K562 (cell line): ENCODE results near the gene CD160. TPM values are rescaled to one million over a fixed set of nuclear protein-coding genes. Genes with fewer than 3 reads are reported as not detected.

Source experiments
- ARID1B ChIP-seq: fragments of 450-650 bp; IDR thresholded peaks from 2 replicates; pipeline ENCODE4 v1.6.1; 2016; ENCODE audit warnings: antibody characterized with exemption, mild to moderate bottlenecking, inconsistent platforms
- BHLHE40 ChIP-seq: IDR thresholded peaks from 2 replicates; pipeline ENCODE4 v1.6.1; 2011; ENCODE audit warnings: low read length, improper control_type of control experiment
- DMBX1 ChIP-seq: fragments of 250-450 bp; sonication (Bioruptor Pico); IDR thresholded peaks from 2 replicates; pipeline ENCODE4 v1.8.0; 2022; ENCODE audit warnings: inconsistent platforms, mild to moderate bottlenecking, moderate library complexity, borderline replicate concordance
- LCOR ChIP-seq: sonication (generic); formaldehyde crosslinking; IDR thresholded peaks from 2 replicates; pipeline ENCODE4 v1.8.0; 2022; ENCODE audit warnings: mild to moderate bottlenecking, missing genetic modification reagents
- NFE2L1 ChIP-seq: fragments of 450-650 bp; IDR thresholded peaks from 2 replicates; pipeline ENCODE4 v1.6.1; 2016; ENCODE audit warnings: missing genetic modification characterization, low read depth, mild to moderate bottlenecking, missing compliant biosample characterization, moderate library complexity, borderline replicate concordance
- POLR2B ChIP-seq: fragments of 450-650 bp; IDR thresholded peaks from 2 replicates; pipeline ENCODE4 v1.6.1; 2018; ENCODE audit warnings: low read depth; ENCODE audit not compliant: partially characterized antibody
- TARDBP ChIP-seq: fragments of 450-650 bp; IDR thresholded peaks from 2 replicates; pipeline ENCODE4 v1.6.1; 2016
- ZC3H8 ChIP-seq: fragments of 450-650 bp; IDR thresholded peaks from 2 replicates; pipeline ENCODE4 v1.6.1; 2017
- polyA plus RNA-seq, 8 experiments: library from polyadenylated mRNA; depleted of rRNA in 4 of 8; stranded (reverse) in 5 of 8; unstranded in 3 of 8; fragments of >200 nt; fragmentation: Nextera tagmentation in 2 of 8; fragmentation: Illumina TruSeq in 1 of 8; extraction: Ambion mirVana in 2 of 8; extraction: Trizol in 1 of 8; gene quantifications; 2 replicates each; pipeline versions ENCODE4 v1.2.1 to v1.2.3, GENCODE V29; 2011 to 2014; ENCODE audit warnings: inconsistent platforms in 1 of 8, missing spikeins in 1 of 8
- total RNA-seq, 7 experiments: library from RNA; depleted of rRNA in 6 of 7; stranded (reverse); fragments of >200 nt in 6 of 7; fragmentation: Illumina TruSeq in 2 of 7; extraction: Trizol in 2 of 7; gene quantifications; 2 replicates each; pipeline versions ENCODE4 v1.2.1 to v1.2.3, GENCODE V29; 2011 to 2021; ENCODE audit warnings: low replicate concordance in 1 of 7
- TF ChIP-seq, protein P1 (sequence below): fragments of 450-650 bp; formaldehyde crosslinking; IDR thresholded peaks from 2 replicates; pipeline ENCODE4 v1.4.0; 2020; ENCODE audit warnings: mild to moderate bottlenecking, mixed read lengths
- TF ChIP-seq, protein P2 (sequence below), 2 experiments: IDR thresholded peaks; 2 replicates each; pipeline ENCODE4 v1.6.1; 2011; ENCODE audit warnings: borderline replicate concordance in 1 of 2, control low read depth in 1 of 2, low read depth in 1 of 2, low read length in 1 of 2, mild to moderate bottlenecking in 1 of 2, mixed read lengths in 1 of 2, moderate library complexity in 1 of 2; ENCODE audit not compliant: insufficient read depth in 1 of 2, insufficient read length in 1 of 2, poor library complexity in 1 of 2, severe bottlenecking in 1 of 2; ENCODE audit errors: extremely low read depth in 1 of 2

CD160 gene
- total and polyA plus RNA-seq, 9 of the 15 experiments (the other 6 are each of a cell fraction or from before 2014, with no cell fraction given) = 0.01 TPM; not detected in 8

DNA sequence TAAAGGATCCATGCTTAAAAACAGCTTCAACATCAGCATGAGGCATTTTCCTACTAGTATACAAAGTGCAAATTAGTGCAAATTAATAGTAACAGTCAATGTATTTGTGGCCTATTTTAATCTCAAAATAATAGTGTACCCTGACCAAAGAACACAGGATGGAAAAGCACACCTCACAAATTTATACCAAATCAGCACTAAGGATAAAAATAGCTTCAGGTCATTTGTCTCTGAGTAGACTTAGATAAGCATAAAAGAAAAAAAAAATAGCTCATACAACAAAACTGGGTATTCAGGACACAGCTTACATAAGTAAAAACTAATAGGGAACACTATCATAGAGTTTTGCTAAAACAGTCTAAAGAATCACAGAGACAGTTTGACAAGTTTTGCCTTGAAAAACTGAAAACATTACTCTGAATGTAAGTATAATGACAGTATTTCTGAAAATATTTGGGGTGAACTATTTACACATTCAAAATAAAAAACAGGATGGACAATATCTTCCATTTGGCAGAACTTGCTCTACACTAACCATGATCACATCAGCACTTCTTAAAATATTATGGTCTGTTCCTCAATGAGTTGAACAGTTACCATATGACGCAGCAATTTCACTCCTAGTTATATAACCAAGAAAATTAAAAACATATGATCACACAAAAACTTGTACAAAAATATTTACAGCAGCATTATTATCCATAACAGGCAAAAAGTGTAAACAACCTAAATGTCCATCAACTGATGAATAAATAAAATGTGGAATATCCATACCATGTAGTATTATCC, 58.3 kb downstream of the CD160 start (continued):
- no peak for TF ChIP-seq TARDBP
- TF ChIP-seq, protein P1, sequence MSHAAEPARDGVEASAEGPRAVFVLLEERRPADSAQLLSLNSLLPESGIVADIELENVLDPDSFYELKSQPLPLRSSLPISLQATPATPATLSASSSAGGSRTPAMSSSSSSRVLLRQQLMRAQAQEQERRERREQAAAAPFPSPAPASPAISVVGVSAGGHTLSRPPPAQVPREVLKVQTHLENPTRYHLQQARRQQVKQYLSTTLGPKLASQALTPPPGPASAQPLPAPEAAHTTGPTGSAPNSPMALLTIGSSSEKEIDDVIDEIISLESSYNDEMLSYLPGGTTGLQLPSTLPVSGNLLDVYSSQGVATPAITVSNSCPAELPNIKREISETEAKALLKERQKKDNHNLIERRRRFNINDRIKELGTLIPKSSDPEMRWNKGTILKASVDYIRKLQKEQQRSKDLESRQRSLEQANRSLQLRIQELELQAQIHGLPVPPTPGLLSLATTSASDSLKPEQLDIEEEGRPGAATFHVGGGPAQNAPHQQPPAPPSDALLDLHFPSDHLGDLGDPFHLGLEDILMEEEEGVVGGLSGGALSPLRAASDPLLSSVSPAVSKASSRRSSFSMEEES = no peak
- no peak for TF ChIP-seq POLR2B
- peak; percentile 41; the same call in 1 of the 2 replicates for TF ChIP-seq NFE2L1
- no peak for TF ChIP-seq BHLHE40
- TF ChIP-seq LCOR (CRISPR knock-in tag) = no peak
- TF ChIP-seq ZC3H8 = no peak
- TF ChIP-seq DMBX1 (CRISPR knock-in tag) = no peak
- TF ChIP-seq, protein P2, sequence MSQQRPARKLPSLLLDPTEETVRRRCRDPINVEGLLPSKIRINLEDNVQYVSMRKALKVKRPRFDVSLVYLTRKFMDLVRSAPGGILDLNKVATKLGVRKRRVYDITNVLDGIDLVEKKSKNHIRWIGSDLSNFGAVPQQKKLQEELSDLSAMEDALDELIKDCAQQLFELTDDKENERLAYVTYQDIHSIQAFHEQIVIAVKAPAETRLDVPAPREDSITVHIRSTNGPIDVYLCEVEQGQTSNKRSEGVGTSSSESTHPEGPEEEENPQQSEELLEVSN (IDR thresholded peaks at IDR 0.05; ENCODE audit: borderline replicate concordance in 1 of 2, extremely low read depth in 1 of 2, insufficient read depth in 1 of 2, insufficient read length in 1 of 2, low read depth in 1 of 2, low read length in 1 of 2, poor library complexity in 1 of 2, severe bottlenecking in 1 of 2) = no peak
- peak; percentile 10; the same call in 1 of the 2 replicates for TF ChIP-seq ARID1B
